Measurements from ENCODE around the gene MKNK2.

DNA sequence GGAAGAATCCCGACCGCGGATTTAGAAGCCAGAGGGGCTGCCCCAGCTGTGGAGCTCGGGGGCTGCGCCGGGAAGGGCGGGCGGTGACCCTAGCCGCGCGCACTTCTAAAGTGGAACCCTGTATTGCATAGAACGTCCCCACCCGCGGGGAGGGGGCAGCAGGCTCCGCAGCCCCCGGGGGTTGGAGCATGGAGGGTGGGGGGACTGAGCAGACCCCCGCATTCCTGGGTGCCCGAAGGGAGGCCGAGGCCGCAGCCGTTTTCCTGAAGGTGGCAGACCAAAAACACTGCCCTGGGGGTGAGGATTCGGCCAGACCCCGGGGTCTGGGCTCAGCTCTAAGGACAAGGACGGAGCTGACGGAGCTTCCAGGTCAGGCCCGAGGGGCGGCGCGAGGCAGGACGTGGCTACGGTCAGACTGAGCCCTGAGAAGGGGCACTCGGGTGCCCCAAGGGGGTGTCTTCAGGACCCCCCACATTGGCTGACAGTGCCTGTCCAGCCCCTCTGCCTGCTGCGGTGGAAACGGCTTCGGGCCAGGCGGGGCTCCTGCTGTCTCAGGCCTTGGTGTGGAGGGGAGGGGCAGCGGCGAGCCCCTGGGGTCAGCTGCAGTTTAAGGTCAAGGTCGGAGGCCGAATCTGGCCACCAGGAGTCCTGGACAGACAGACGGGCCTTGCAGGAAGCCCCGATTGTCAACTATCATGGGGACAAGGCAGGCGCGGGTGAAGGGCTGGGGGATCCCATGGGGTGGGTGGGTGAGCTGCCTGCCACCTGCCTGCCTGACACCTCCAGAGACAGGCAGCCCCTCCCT is 12.6 kb downstream of the MKNK2 start:
- TF ChIP-seq, protein P1, sequence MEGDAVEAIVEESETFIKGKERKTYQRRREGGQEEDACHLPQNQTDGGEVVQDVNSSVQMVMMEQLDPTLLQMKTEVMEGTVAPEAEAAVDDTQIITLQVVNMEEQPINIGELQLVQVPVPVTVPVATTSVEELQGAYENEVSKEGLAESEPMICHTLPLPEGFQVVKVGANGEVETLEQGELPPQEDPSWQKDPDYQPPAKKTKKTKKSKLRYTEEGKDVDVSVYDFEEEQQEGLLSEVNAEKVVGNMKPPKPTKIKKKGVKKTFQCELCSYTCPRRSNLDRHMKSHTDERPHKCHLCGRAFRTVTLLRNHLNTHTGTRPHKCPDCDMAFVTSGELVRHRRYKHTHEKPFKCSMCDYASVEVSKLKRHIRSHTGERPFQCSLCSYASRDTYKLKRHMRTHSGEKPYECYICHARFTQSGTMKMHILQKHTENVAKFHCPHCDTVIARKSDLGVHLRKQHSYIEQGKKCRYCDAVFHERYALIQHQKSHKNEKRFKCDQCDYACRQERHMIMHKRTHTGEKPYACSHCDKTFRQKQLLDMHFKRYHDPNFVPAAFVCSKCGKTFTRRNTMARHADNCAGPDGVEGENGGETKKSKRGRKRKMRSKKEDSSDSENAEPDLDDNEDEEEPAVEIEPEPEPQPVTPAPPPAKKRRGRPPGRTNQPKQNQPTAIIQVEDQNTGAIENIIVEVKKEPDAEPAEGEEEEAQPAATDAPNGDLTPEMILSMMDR (IDR thresholded peaks at IDR 0.05), result no peak
- TF ChIP-seq POLR2AphosphoS5 (IDR thresholded peaks at IDR 0.05; ENCODE audit: low read depth, low read length), result no peak
- TF ChIP-seq REST (IDR thresholded peaks at IDR 0.05; ENCODE audit: insufficient read depth in 1 of 2, low read depth in 2 of 2, low read length in 1 of 2), result no peak

Data from Panc1 (cell line).